GM12873 (cell line): ENCODE results near the gene CENPS.

ENCODE experiments used
- CTCF ChIP-seq: IDR thresholded peaks from 2 replicates; pipeline ENCODE4 v1.5.1; 2012; ENCODE audit warnings: low read depth, mild to moderate bottlenecking, moderate library complexity, low read length, control low read depth; ENCODE audit not compliant: insufficient read depth; ENCODE audit errors: missing control alignments

CENPS gene

GRCh38 chr1:10449751-10450150 lies 19.5 kb downstream of the CENPS start, which contains the start of gene CORT:
Gene CORT, plus strand, starts transcription at chr1:10450031. Its CDS starts 193 bp downstream, at chr1:10450224.
- no peak for TF ChIP-seq CTCF

GRCh38 chr1:10450156-10450814 lies 20.1 kb downstream of the CENPS start:
- no peak for TF ChIP-seq CTCF

- no peak for TF ChIP-seq CTCF
Measured at GRCh38 chr1:10450836-10451235, 20.6 kb downstream of the CENPS start.

- no peak for TF ChIP-seq CTCF
Measured at GRCh38 chr1:10451287-10451686, 21.1 kb downstream of the CENPS start.

GRCh38 chr1:10456048-10456447 lies 25.8 kb downstream of the CENPS start:
- no peak for TF ChIP-seq CTCF

- TF ChIP-seq CTCF = no peak
Measured at GRCh38 chr1:10456661-10457060, 26.4 kb downstream of the CENPS start.

GRCh38 chr1:10457875-10458274 lies 27.6 kb downstream of the CENPS start:
- no peak for TF ChIP-seq CTCF
